Stimulated activated naive CD8-positive, alpha-beta T cell treated with anti-CD3 and anti-CD28 coated beads, Interleukin-15, Interleukin-2, amounts not matched to agents 100 U/mL and 50 U/mL, for 24 hours (primary cell): ENCODE results near the gene SND1.
A peak's percentile ranks its signal among the peaks of the same experiment; 100 is the strongest.

Experiments
- ATAC-seq: fragments of 150-1000 bp; cut with Tn5 transposase; one replicate; pipeline ENCODE4 v1.10.0; 2021
- DNase-seq: peaks from one replicate; pipeline ENCODE4 v3.0.0; 2021

SND1 gene

GRCh38 chr7:127870231-127870907 lies 218.4 kb downstream of the SND1 start:
- no peak for DNase-seq
- ATAC-seq, result no peak

- ATAC-seq (no peak), DNase-seq (no peak)
These were observed 219.2 kb downstream of the SND1 start for GRCh38 chr7:127871226-127871625.

- DNase-seq (no peak), ATAC-seq (no peak)
These were observed 220.1 kb downstream of the SND1 start for GRCh38 chr7:127872122-127872521.

- DNase-seq (no peak), ATAC-seq (no peak)
These were observed 221.2 kb downstream of the SND1 start for GRCh38 chr7:127873151-127873550.

- peak; percentile 83 for ATAC-seq
- DNase-seq, result no peak
These were observed 222.0 kb downstream of the SND1 start for GRCh38 chr7:127873715-127874636.

- no peak for DNase-seq
- no peak for ATAC-seq
These were observed 223.1 kb downstream of the SND1 start for GRCh38 chr7:127874951-127875608.

- DNase-seq, result no peak
- no peak for ATAC-seq
These were observed 224.4 kb downstream of the SND1 start for GRCh38 chr7:127876393-127876792.

- DNase-seq (no peak), ATAC-seq (no peak)
These were observed 226.0 kb downstream of the SND1 start for GRCh38 chr7:127877951-127878350.

- DNase-seq (no peak), ATAC-seq (no peak)
These were observed 226.8 kb downstream of the SND1 start for GRCh38 chr7:127878791-127879190.

- no peak for DNase-seq
- no peak for ATAC-seq
These were observed 227.4 kb downstream of the SND1 start for GRCh38 chr7:127879436-127879835.

- ATAC-seq, result no peak
- no peak for DNase-seq
These were observed 227.9 kb downstream of the SND1 start for GRCh38 chr7:127879942-127880341.

- no peak for ATAC-seq
- DNase-seq, result no peak
These were observed 228.5 kb downstream of the SND1 start for GRCh38 chr7:127880454-127880853.

- ATAC-seq (peak; percentile 71), DNase-seq (no peak)
These were observed 229.6 kb downstream of the SND1 start for GRCh38 chr7:127881564-127881963.

- ATAC-seq (no peak), DNase-seq (no peak)
These were observed 230.4 kb downstream of the SND1 start for GRCh38 chr7:127882313-127882920.

- ATAC-seq (no peak), DNase-seq (no peak)
These were observed 232.1 kb downstream of the SND1 start for GRCh38 chr7:127884066-127884559.

GRCh38 chr7:127885222-127885772 lies 233.3 kb downstream of the SND1 start:
- DNase-seq (no peak), ATAC-seq (no peak)

GRCh38 chr7:127885843-127886242 lies 233.8 kb downstream of the SND1 start:
- DNase-seq (no peak), ATAC-seq (no peak)

- ATAC-seq (no peak), DNase-seq (no peak)
These were observed 234.3 kb downstream of the SND1 start for GRCh38 chr7:127886248-127886647.

GRCh38 chr7:127887096-127887495 lies 235.1 kb downstream of the SND1 start:
- DNase-seq (no peak), ATAC-seq (no peak)

GRCh38 chr7:127887631-127888030 lies 235.6 kb downstream of the SND1 start:
- no peak for DNase-seq
- ATAC-seq, result no peak

GRCh38 chr7:127888411-127888810 lies 236.4 kb downstream of the SND1 start:
- DNase-seq (no peak), ATAC-seq (no peak)

GRCh38 chr7:127888825-127889224 lies 236.8 kb downstream of the SND1 start:
- no peak for ATAC-seq
- no peak for DNase-seq
